K562 (cell line): ENCODE results near the gene ESR2. TPM values are rescaled to one million over a fixed set of nuclear protein-coding genes. Genes with fewer than 3 reads are reported as not detected.

ENCODE experiments used
- ADNP ChIP-seq: fragments of 200-800 bp; sonication (Bioruptor generic); IDR thresholded peaks from 2 replicates; pipeline ENCODE4 v1.6.1; 2016; ENCODE audit warnings: missing genetic modification characterization, missing compliant biosample characterization
- CLOCK ChIP-seq: fragments of 250-450 bp; sonication (Bioruptor Pico); IDR thresholded peaks from 2 replicates; pipeline ENCODE4 v1.4.0; 2020; ENCODE audit warnings: mild to moderate bottlenecking, moderate library complexity, borderline replicate concordance
- ELF1 ChIP-seq: fragments of 200-800 bp; sonication (Bioruptor generic); IDR thresholded peaks from 2 replicates; pipeline ENCODE4 v1.6.1; 2016; ENCODE audit warnings: missing genetic modification characterization, missing compliant biosample characterization
- EZH2 ChIP-seq: IDR thresholded peaks from 2 replicates; pipeline ENCODE4 v1.6.1; 2012; ENCODE audit warnings: low read depth, mild to moderate bottlenecking, inconsistent platforms, low read length, borderline replicate concordance
- HDAC6 ChIP-seq: IDR thresholded peaks from 2 replicates; pipeline ENCODE4 v1.6.1; 2012; ENCODE audit warnings: low read depth, mild to moderate bottlenecking, control low read depth, inconsistent platforms, low read length, moderate library complexity
- HMG20A ChIP-seq: fragments of 450-650 bp; formaldehyde crosslinking; conservative IDR thresholded peaks from 2 replicates; pipeline ENCODE4 v1.4.0; 2020; ENCODE audit warnings: mild to moderate bottlenecking, mixed read lengths
- HNRNPLL ChIP-seq: fragments of 200-400 bp; formaldehyde crosslinking; IDR thresholded peaks from 2 replicates; pipeline ENCODE4 v1.6.1; 2017; ENCODE audit warnings: low read length, low read depth, mild to moderate bottlenecking; ENCODE audit not compliant: poor library complexity, severe bottlenecking
- IRF1 ChIP-seq: sonication (generic); formaldehyde crosslinking; IDR thresholded peaks from 2 replicates; pipeline ENCODE4 v1.8.0; 2022; ENCODE audit warnings: missing genetic modification reagents, mild to moderate bottlenecking, borderline replicate concordance
- KAT8 ChIP-seq: fragments of 450-650 bp; IDR thresholded peaks from 2 replicates; pipeline ENCODE4 v1.6.1; 2016; ENCODE audit warnings: low read depth, mild to moderate bottlenecking
- MEIS2 ChIP-seq: fragments of 450-650 bp; IDR thresholded peaks from 2 replicates; pipeline ENCODE4 v1.6.1; 2014; ENCODE audit warnings: mild to moderate bottlenecking; ENCODE audit not compliant: partially characterized antibody
- MYNN ChIP-seq, 2 experiments: sonication (generic); formaldehyde crosslinking in 1 of 2; IDR thresholded peaks; 2 replicates each; pipeline versions ENCODE4 v1.5.0 to v1.6.1; 2016 to 2020; ENCODE audit warnings: antibody characterized with exemption in 1 of 2, missing genetic modification reagents in 1 of 2
- SMAD4 ChIP-seq: fragments of 250-450 bp; sonication (Bioruptor Pico); conservative IDR thresholded peaks from 2 replicates; pipeline ENCODE4 v1.8.0; 2021; ENCODE audit warnings: inconsistent platforms, mild to moderate bottlenecking, moderate library complexity
- TOE1 ChIP-seq, 2 experiments: fragments of 450-650 bp in 1 of 2; sonication (generic) in 1 of 2; formaldehyde crosslinking in 1 of 2; IDR thresholded peaks; 2 replicates each; pipeline versions ENCODE4 v1.7.1 to v1.8.0; 2016 to 2022; ENCODE audit warnings: borderline replicate concordance in 2 of 2, mild to moderate bottlenecking in 2 of 2, antibody characterized with exemption in 1 of 2, inconsistent platforms in 1 of 2, low read depth in 1 of 2, missing genetic modification reagents in 1 of 2, moderate library complexity in 1 of 2
- ZBTB43 ChIP-seq: sonication (generic); formaldehyde crosslinking; IDR thresholded peaks from 2 replicates; pipeline ENCODE4 v1.8.0; 2023; ENCODE audit warnings: mild to moderate bottlenecking, missing genetic modification reagents
- ZNF589 ChIP-seq: fragments of 200-800 bp; sonication (Bioruptor generic); IDR thresholded peaks from 2 replicates; pipeline ENCODE4 v1.6.1; 2016; ENCODE audit warnings: low read depth, missing genetic modification characterization, missing compliant biosample characterization
- polyA plus RNA-seq, 8 experiments: library from polyadenylated mRNA; depleted of rRNA in 4 of 8; stranded (reverse) in 5 of 8; unstranded in 3 of 8; fragments of >200 nt; fragmentation: Nextera tagmentation in 2 of 8; fragmentation: Illumina TruSeq in 1 of 8; extraction: Ambion mirVana in 2 of 8; extraction: Trizol in 1 of 8; gene quantifications; 2 replicates each; pipeline versions ENCODE4 v1.2.1 to v1.2.3, GENCODE V29; 2011 to 2014; ENCODE audit warnings: inconsistent platforms in 1 of 8, missing spikeins in 1 of 8
- total RNA-seq, 7 experiments: library from RNA; depleted of rRNA in 6 of 7; stranded (reverse); fragments of >200 nt in 6 of 7; fragmentation: Illumina TruSeq in 2 of 7; extraction: Trizol in 2 of 7; gene quantifications; 2 replicates each; pipeline versions ENCODE4 v1.2.1 to v1.2.3, GENCODE V29; 2011 to 2021; ENCODE audit warnings: low replicate concordance in 1 of 7
- TF ChIP-seq, protein P1 (sequence below): sonication (generic); formaldehyde crosslinking; IDR thresholded peaks from 2 replicates; pipeline ENCODE4 v1.8.0; 2022; ENCODE audit warnings: mild to moderate bottlenecking, missing genetic modification reagents

Gene ESR2
- total and polyA plus RNA-seq, 9 of the 15 experiments (the other 6 are each of a cell fraction or from before 2014, with no cell fraction given): 0.07 to 3.8 (median 2.0) TPM

DNA sequence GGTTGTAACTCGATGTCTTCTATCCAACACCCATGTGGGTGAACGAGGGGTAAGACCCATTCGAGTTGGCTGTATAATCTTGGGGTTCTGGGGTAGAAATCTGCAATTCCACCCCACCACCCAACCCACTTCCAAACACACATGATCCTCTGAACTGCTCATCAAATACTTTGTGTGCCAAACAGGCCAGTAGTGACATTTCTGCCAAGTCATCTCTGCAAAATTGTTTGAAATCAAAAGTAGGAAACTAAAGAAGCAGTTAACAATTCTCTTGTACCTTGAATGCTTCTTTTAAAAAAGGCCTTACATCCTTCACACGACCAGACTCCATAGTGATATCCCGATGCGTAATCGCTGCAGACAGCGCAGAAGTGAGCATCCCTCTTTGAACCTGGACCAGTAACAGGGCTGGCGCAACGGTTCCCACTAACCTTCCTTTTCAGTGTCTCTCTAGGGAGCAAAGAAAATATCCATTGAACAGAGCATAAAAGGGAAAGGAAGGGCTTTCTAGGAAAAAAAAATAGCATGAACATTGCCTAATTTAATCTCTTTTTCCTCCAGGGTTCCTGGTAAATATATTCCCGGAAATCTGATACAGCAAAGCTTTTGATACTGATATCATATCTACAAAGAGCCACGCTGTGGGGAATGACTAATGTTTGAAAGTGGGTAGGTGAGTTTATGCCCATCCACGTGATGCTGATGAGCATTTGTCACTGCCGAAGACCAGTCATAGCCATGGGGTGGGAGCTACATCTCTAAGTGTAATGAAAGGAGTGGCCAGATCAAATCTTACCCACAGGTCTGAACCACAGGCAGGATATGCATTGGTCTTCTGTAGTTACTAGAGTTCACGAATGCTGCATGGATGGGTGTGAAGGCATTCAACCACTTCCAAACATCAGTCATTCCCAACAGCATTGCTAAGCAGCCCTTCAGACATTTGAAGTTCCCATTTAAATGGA lies 14.2 kb downstream of the ESR2 start (continued):
- TF ChIP-seq, protein P1, sequence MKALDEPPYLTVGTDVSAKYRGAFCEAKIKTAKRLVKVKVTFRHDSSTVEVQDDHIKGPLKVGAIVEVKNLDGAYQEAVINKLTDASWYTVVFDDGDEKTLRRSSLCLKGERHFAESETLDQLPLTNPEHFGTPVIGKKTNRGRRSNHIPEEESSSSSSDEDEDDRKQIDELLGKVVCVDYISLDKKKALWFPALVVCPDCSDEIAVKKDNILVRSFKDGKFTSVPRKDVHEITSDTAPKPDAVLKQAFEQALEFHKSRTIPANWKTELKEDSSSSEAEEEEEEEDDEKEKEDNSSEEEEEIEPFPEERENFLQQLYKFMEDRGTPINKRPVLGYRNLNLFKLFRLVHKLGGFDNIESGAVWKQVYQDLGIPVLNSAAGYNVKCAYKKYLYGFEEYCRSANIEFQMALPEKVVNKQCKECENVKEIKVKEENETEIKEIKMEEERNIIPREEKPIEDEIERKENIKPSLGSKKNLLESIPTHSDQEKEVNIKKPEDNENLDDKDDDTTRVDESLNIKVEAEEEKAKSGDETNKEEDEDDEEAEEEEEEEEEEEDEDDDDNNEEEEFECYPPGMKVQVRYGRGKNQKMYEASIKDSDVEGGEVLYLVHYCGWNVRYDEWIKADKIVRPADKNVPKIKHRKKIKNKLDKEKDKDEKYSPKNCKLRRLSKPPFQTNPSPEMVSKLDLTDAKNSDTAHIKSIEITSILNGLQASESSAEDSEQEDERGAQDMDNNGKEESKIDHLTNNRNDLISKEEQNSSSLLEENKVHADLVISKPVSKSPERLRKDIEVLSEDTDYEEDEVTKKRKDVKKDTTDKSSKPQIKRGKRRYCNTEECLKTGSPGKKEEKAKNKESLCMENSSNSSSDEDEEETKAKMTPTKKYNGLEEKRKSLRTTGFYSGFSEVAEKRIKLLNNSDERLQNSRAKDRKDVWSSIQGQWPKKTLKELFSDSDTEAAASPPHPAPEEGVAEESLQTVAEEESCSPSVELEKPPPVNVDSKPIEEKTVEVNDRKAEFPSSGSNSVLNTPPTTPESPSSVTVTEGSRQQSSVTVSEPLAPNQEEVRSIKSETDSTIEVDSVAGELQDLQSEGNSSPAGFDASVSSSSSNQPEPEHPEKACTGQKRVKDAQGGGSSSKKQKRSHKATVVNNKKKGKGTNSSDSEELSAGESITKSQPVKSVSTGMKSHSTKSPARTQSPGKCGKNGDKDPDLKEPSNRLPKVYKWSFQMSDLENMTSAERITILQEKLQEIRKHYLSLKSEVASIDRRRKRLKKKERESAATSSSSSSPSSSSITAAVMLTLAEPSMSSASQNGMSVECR (CRISPR knock-in tag): no peak
- TF ChIP-seq KAT8 (no peak), ZBTB43 (CRISPR knock-in tag) (no peak), IRF1 (CRISPR knock-in tag) (no peak), HDAC6 (no peak), HMG20A (no peak), SMAD4 (peak; percentile 48; the same call in 1 of the 2 replicates), CLOCK (no peak), ELF1 (tag) (no peak), ADNP (tag) (no peak), EZH2 (no peak), MEIS2 (peak; percentile 76), HNRNPLL (no peak), ZNF589 (CRISPR knock-in tag) (peak; percentile 46), TOE1 (IDR thresholded peaks at IDR 0.05; ENCODE audit: borderline replicate concordance) (0 out of 2 replicates have a peak, but pooled peaks have one; percentile 32), TOE1 (CRISPR knock-in tag; IDR thresholded peaks at IDR 0.05; ENCODE audit: borderline replicate concordance, low read depth) (no peak), MYNN (IDR thresholded peaks at IDR 0.05) (no peak), MYNN (CRISPR knock-in tag; IDR thresholded peaks at IDR 0.05) (no peak)
